PC-3 (cell line): ENCODE data around the gene ZNRF4. TPM values are rescaled to one million over a fixed set of nuclear protein-coding genes. Genes with fewer than 3 reads are reported as not detected.
"Not testable (repeated sequence)": the region's sequence is repeated elsewhere in the genome, so short reads cannot be mapped to it uniquely, and the experiment has no call there.

Experiments used
- ATAC-seq: fragments of 200-7000 bp; cut with Tn5 transposase; 2 replicates; pipeline ENCODE4 v1.9.1; 2020; ENCODE audit warnings: mild to moderate bottlenecking, moderate library complexity
- BruUV-seq: library from RNA; stranded (reverse); fragments of 400-500 nt; replicated peaks from 2 replicates; lab custom pipeline; 2021; lab: Mats Ljungman, UMichigan
- CTCF ChIA-PET: fragments of 300-600 bp; sonication (Branson Sonifier 250); formaldehyde crosslinking; loops from one replicate; lab custom pipeline; 2022; ENCODE audit warnings: antibody characterized with exemption; lab: Charles Lee
- POLR2A ChIA-PET: fragments of 300-600 bp; sonication (Branson Sonifier 250); formaldehyde crosslinking; loops from one replicate; lab custom pipeline; 2022; ENCODE audit warnings: antibody characterized with exemption; ENCODE audit not compliant: unreplicated experiment; lab: Charles Lee
- DNase-seq: peaks from one replicate; pipeline ENCODE4 v3.0.0-alpha.2; 2015
- H2AFZ ChIP-seq: fragments of 300-600 bp; sonication (generic); 2 replicates; pipeline ENCODE4 v1.6.0; 2016; ENCODE audit warnings: antibody characterized with exemption, low read length
- H3F3A ChIP-seq: fragments of 300-600 bp; sonication (generic); one replicate; pipeline ENCODE4 v1.6.0; 2017; ENCODE audit warnings: antibody characterized with exemption, low read length, control low read depth, mild to moderate bottlenecking; ENCODE audit not compliant: unreplicated experiment
- H3K27ac ChIP-seq: fragments of 300-600 bp; sonication (generic); 2 replicates; pipeline ENCODE4 v1.5.1; 2016; ENCODE audit warnings: mild to moderate bottlenecking, low read length
- H3K27me3 ChIP-seq: fragments of 300-600 bp; sonication (generic); 2 replicates; pipeline ENCODE4 v1.6.1; 2016; ENCODE audit warnings: low read length, mixed read lengths
- H3K36me3 ChIP-seq: fragments of 300-600 bp; sonication (generic); 2 replicates; pipeline ENCODE4 v1.6.1; 2016; ENCODE audit warnings: low read depth, mixed run types, low read length, mixed read lengths
- H3K4me1 ChIP-seq: fragments of 300-600 bp; sonication (generic); 2 replicates; pipeline ENCODE4 v1.5.1; 2016; ENCODE audit warnings: low read length; ENCODE audit not compliant: insufficient read depth
- H3K4me2 ChIP-seq: fragments of 300-600 bp; sonication (generic); 2 replicates; pipeline ENCODE4 v1.6.0; 2016; ENCODE audit warnings: low read length
- H3K4me3 ChIP-seq: fragments of 300-600 bp; sonication (generic); 2 replicates; pipeline ENCODE4 v1.5.1; 2016; ENCODE audit warnings: mild to moderate bottlenecking, low read length, mixed read lengths
- H3K79me2 ChIP-seq: fragments of 300-600 bp; sonication (generic); 2 replicates; pipeline ENCODE4 v1.6.1; 2017; ENCODE audit warnings: low read length, mixed read lengths
- H3K9ac ChIP-seq: fragments of 300-600 bp; sonication (generic); 2 replicates; pipeline ENCODE4 v1.6.0; 2016; ENCODE audit warnings: mild to moderate bottlenecking, low read length
- H3K9me2 ChIP-seq: fragments of 300-600 bp; sonication (generic); replicated peaks from 2 replicates; pipeline ENCODE4 v1.6.1; 2016; ENCODE audit warnings: mixed run types, low read length, mixed read lengths
- H3K9me3 ChIP-seq: fragments of 300-600 bp; sonication (generic); 2 replicates; pipeline ENCODE4 v1.6.1; 2016; ENCODE audit warnings: low read length, mixed read lengths
- H4K20me1 ChIP-seq: fragments of 300-600 bp; sonication (generic); 2 replicates; pipeline ENCODE4 v1.6.1; 2016; ENCODE audit warnings: low read length, mixed read lengths
- EZH2 ChIP-seq: fragments of 300-600 bp; sonication (generic); IDR thresholded peaks from one replicate; pipeline ENCODE4 v1.6.1; 2017; ENCODE audit warnings: antibody characterized with exemption, mild to moderate bottlenecking, low read length; ENCODE audit not compliant: unreplicated experiment
- EZH2phosphoT487 ChIP-seq: fragments of 300-600 bp; sonication (generic); IDR thresholded peaks from 2 replicates; pipeline ENCODE4 v1.6.1; 2018; ENCODE audit warnings: mild to moderate bottlenecking, antibody characterized with exemption, low read length, borderline replicate concordance
- intact Hi-C: fragments of 100-400 bp; cut with micrococcal nuclease; formaldehyde crosslinking; loops from 2 replicates; pipeline ENCODE4 v1.9.0; 2023
- total RNA-seq: library from RNA; depleted of rRNA; stranded (reverse); fragments of >200 nt; gene quantifications from 2 replicates; pipeline ENCODE4 v1.2.3, GENCODE V29; 2014
- TF ChIP-seq, protein P1 (sequence below): fragments of 300-600 bp; sonication (generic); conservative IDR thresholded peaks from 2 replicates; pipeline ENCODE4 v1.5.1; 2017; ENCODE audit warnings: antibody characterized with exemption, low read depth, mild to moderate bottlenecking, low read length

Gene ZNRF4
- total RNA-seq, 1 experiment from 2014 or later, result not detected

GRCh38 chr19:5436106-5436947 is 18.9 kb upstream of the ZNRF4 start:
- no peaks in the 10 kb centered on the region for H3K36me3 ChIP-seq
- H3K4me2 ChIP-seq, result peak overlapping the region; percentile 37; the same call in 1 of the 2 replicates
- H3K4me1 ChIP-seq, result peaks cover 6% of the 10 kb centered on the region
- H3K9me3 ChIP-seq, result no peaks in the 10 kb centered on the region
- BruUV-seq, result no TSS peak
- ATAC-seq (peak; percentile 45; the same call in 1 of the 2 replicates), DNase-seq (peak; percentile 32)
- H3K79me2 ChIP-seq, result no peaks in the 10 kb centered on the region
- H3F3A ChIP-seq, result no peaks in the 10 kb centered on the region
- H2AFZ ChIP-seq, result no peak overlapping the region
- 0 out of 2 replicates have a peak, but pooled peaks cover 5% of the 10 kb centered on the region for H3K27me3 ChIP-seq
- H3K4me3 ChIP-seq, result no peak overlapping the region
- intact Hi-C loops, result no loop called here
- TF ChIP-seq, protein P1, sequence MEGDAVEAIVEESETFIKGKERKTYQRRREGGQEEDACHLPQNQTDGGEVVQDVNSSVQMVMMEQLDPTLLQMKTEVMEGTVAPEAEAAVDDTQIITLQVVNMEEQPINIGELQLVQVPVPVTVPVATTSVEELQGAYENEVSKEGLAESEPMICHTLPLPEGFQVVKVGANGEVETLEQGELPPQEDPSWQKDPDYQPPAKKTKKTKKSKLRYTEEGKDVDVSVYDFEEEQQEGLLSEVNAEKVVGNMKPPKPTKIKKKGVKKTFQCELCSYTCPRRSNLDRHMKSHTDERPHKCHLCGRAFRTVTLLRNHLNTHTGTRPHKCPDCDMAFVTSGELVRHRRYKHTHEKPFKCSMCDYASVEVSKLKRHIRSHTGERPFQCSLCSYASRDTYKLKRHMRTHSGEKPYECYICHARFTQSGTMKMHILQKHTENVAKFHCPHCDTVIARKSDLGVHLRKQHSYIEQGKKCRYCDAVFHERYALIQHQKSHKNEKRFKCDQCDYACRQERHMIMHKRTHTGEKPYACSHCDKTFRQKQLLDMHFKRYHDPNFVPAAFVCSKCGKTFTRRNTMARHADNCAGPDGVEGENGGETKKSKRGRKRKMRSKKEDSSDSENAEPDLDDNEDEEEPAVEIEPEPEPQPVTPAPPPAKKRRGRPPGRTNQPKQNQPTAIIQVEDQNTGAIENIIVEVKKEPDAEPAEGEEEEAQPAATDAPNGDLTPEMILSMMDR, result no peak
- no peak for TF ChIP-seq EZH2
- TF ChIP-seq EZH2phosphoT487, result no peak
- H3K27ac ChIP-seq, result no peak overlapping the region
- H4K20me1 ChIP-seq, result no peaks in the 10 kb centered on the region
- ChIA-PET CTCF (no interaction called here), POLR2A (no interaction called here)
- no peaks in the 10 kb centered on the region for H3K9me2 ChIP-seq
- H3K9ac ChIP-seq, result no peak overlapping the region

DNA sequence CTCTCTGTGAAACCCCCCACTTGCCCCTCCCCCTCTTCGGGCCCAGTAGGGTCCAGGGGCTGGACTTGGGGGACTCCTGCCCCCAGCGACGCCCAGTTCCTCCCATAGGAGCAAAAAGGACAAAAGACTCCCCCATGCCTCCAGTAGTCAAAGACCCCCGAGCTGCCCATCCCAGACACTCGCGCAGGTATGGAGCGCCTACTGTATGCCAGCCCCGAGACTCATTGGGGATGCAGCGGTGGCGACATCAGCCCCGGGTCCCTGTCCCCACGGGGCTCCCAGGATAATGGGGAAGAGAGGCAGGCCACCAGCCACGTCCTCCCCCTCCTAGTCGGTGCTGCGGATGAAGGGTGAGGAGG is 18.3 kb upstream of the ZNRF4 start:
- 0 out of 2 replicates have a peak, but pooled peaks cover 5% of the 10 kb centered on the region for H3K27me3 ChIP-seq
- no peak for TF ChIP-seq EZH2phosphoT487
- TF ChIP-seq, protein P1, result no peak
- TF ChIP-seq EZH2, result no peak
- BruUV-seq, result no TSS peak
- ChIA-PET CTCF (no interaction called here), POLR2A (no interaction called here)
- no peaks in the 10 kb centered on the region for H3K79me2 ChIP-seq
- no peaks in the 10 kb centered on the region for H4K20me1 ChIP-seq
- no peak overlapping the region for H3K9ac ChIP-seq
- no peak for ATAC-seq
- no peak overlapping the region for H2AFZ ChIP-seq
- no peaks in the 10 kb centered on the region for H3K36me3 ChIP-seq
- H3K9me2 ChIP-seq, result no peaks in the 10 kb centered on the region
- no peaks in the 10 kb centered on the region for H3F3A ChIP-seq
- intact Hi-C loops, result no loop called here
- H3K27ac ChIP-seq, result no peak overlapping the region
- no peak for DNase-seq
- H3K4me3 ChIP-seq, result no peak overlapping the region
- peaks cover 6% of the 10 kb centered on the region for H3K4me1 ChIP-seq
- no peaks in the 10 kb centered on the region for H3K9me3 ChIP-seq
- no peak overlapping the region for H3K4me2 ChIP-seq

- H3F3A ChIP-seq, H3K79me2 ChIP-seq, H3K4me2 ChIP-seq, POLR2A ChIA-PET, DNase-seq, H3K9me2 ChIP-seq, H3K4me1 ChIP-seq, CTCF ChIA-PET, intact Hi-C loops, BruUV-seq, H3K27ac ChIP-seq, H3K36me3 ChIP-seq, H3K9ac ChIP-seq, H3K4me3 ChIP-seq, H4K20me1 ChIP-seq, H2AFZ ChIP-seq, H3K9me3 ChIP-seq, H3K27me3 ChIP-seq, ATAC-seq: not testable (repeated sequence)
Observed at GRCh38 chr19:5438756-5439155, 16.5 kb upstream of the ZNRF4 start.
